ENCODE measurements around the gene ZNF837. TPM values are rescaled to one million over a fixed set of nuclear protein-coding genes. Genes with fewer than 3 reads are reported as not detected.
A peak's percentile ranks its signal among the peaks of the same experiment; 100 is the strongest.

ZNF837 gene
- total RNA-seq, 1 donor from 2014 or later: 1.4 TPM

- Histone ChIP-seq H3K4me3 (no peak overlapping the region), H3K9me3 (ENCODE audit: low read depth) (no peaks in the 10 kb centered on the region), H3K27me3 (no peaks in the 10 kb centered on the region), H4K20me1 (ENCODE audit: low read depth) (no peaks in the 10 kb centered on the region), H2AFZ (replicated peaks) (no peak overlapping the region), H3K36me3 (no peaks in the 10 kb centered on the region), H3K4me2 (no peak overlapping the region), H3F3A (ENCODE audit: low read depth) (no peaks in the 10 kb centered on the region), H3K27ac (no peak overlapping the region), H3K4me1 (peaks cover 5% of the 10 kb centered on the region), H3K79me2 (ENCODE audit: low read depth) (peaks cover 19% of the 10 kb centered on the region), H3K9ac (no peak overlapping the region)
- H3K36me3 Mint-ChIP-seq: no peaks in the 10 kb centered on the region
- no peaks in the 10 kb centered on the region for H3K27me3 Mint-ChIP-seq (ENCODE audit: insufficient read depth, low read depth)
- no peak overlapping the region for H3K4me3 Mint-ChIP-seq
- peaks cover 16% of the 10 kb centered on the region for H3K4me1 Mint-ChIP-seq
- peak; percentile 84 for DNase-seq (ENCODE audit: low spot score)
- TF ChIP-seq EZH2phosphoT487 (IDR thresholded peaks at IDR 0.05) (no peak), EZH2 (IDR thresholded peaks at IDR 0.05) (no peak), CTCF (IDR thresholded peaks at IDR 0.05) (peak; percentile 72)
- no peaks in the 10 kb centered on the region for H3K9me3 Mint-ChIP-seq
- no peak overlapping the region for H3K27ac Mint-ChIP-seq
These were observed 51.8 kb downstream of the ZNF837 start for GRCh38 chr19:58328999-58329398.

- no peak within 1 kb of the TSS for H3K27ac Mint-ChIP-seq
- peaks cover 16% of the 10 kb centered on the region for H3K4me1 Mint-ChIP-seq
- H3K4me3 Mint-ChIP-seq: no peak within 1 kb of the TSS
- Histone ChIP-seq H3K9me3 (ENCODE audit: low read depth) (no peaks in the 10 kb centered on the region), H3K9ac (peak within 1 kb of the TSS; percentile 62), H3K27me3 (no peaks in the 10 kb centered on the region), H3K36me3 (no peaks in the 10 kb centered on the region), H3K4me3 (peak within 1 kb of the TSS; percentile 82), H3F3A (ENCODE audit: low read depth) (no peaks in the 10 kb centered on the region), H3K4me1 (peaks cover 5% of the 10 kb centered on the region), H3K79me2 (ENCODE audit: low read depth) (peaks cover 19% of the 10 kb centered on the region), H3K27ac (no peak within 1 kb of the TSS), H3K4me2 (peak within 1 kb of the TSS; percentile 87), H4K20me1 (ENCODE audit: low read depth) (peaks cover 7% of the 10 kb centered on the region), H2AFZ (replicated peaks) (peak within 1 kb of the TSS; percentile 98)
- peaks cover 5% of the 10 kb centered on the region for H3K36me3 Mint-ChIP-seq
- H3K9me3 Mint-ChIP-seq: no peaks in the 10 kb centered on the region
- H3K27me3 Mint-ChIP-seq (ENCODE audit: insufficient read depth, low read depth): no peaks in the 10 kb centered on the region
- no peak for TF ChIP-seq EZH2 (IDR thresholded peaks at IDR 0.05)
- no peak for TF ChIP-seq CTCF (IDR thresholded peaks at IDR 0.05)
- no peak for TF ChIP-seq EZH2phosphoT487 (IDR thresholded peaks at IDR 0.05)
- peak; percentile 98 for DNase-seq (ENCODE audit: low spot score)
These were observed 53.7 kb downstream of the ZNF837 start, which contains the start of gene ZSCAN22 for GRCh38 chr19:58326914-58327726. Gene ZSCAN22, plus strand, starts transcription at chr19:58326994. Its CDS starts 7,809 bp downstream, at chr19:58334803.

GRCh38 chr19:58326501-58326913 lies 54.3 kb downstream of the ZNF837 start:
- H3K4me3 ChIP-seq: peak overlapping the region; percentile 82

More at GRCh38 chr19:58326501-58326913, 54.3 kb downstream of the ZNF837 start:
- Histone ChIP-seq H3K79me2 (ENCODE audit: low read depth) (peaks cover 19% of the 10 kb centered on the region), H2AFZ (replicated peaks) (peak overlapping the region; percentile 98), H3K9ac (peak overlapping the region; percentile 62), H3K27me3 (no peaks in the 10 kb centered on the region), H3K4me1 (peaks cover 5% of the 10 kb centered on the region), H3K4me2 (peak overlapping the region; percentile 87), H4K20me1 (ENCODE audit: low read depth) (peaks cover 9% of the 10 kb centered on the region), H3K9me3 (ENCODE audit: low read depth) (no peaks in the 10 kb centered on the region), H3K36me3 (no peaks in the 10 kb centered on the region), H3F3A (ENCODE audit: low read depth) (no peaks in the 10 kb centered on the region), H3K27ac (no peak overlapping the region)
- TF ChIP-seq EZH2 (IDR thresholded peaks at IDR 0.05): no peak
- no peak for TF ChIP-seq EZH2phosphoT487 (IDR thresholded peaks at IDR 0.05)
- no peak for TF ChIP-seq CTCF (IDR thresholded peaks at IDR 0.05)
- Mint-ChIP-seq H3K36me3 (peaks cover 5% of the 10 kb centered on the region), H3K4me3 (no peak overlapping the region), H3K4me1 (peaks cover 16% of the 10 kb centered on the region), H3K27me3 (ENCODE audit: insufficient read depth, low read depth) (no peaks in the 10 kb centered on the region), H3K27ac (no peak overlapping the region), H3K9me3 (no peaks in the 10 kb centered on the region)
- DNase-seq (ENCODE audit: low spot score): no peak
